Panc1 (cell line): ENCODE measurements around the gene EIF2S3.

Source experiments
- CTCF ChIP-seq: fragments of 450-650 bp; IDR thresholded peaks from 2 replicates; pipeline ENCODE4 v1.5.1; 2017; ENCODE audit warnings: mild to moderate bottlenecking
- POLR2AphosphoS5 ChIP-seq: IDR thresholded peaks from 2 replicates; pipeline ENCODE4 v1.6.1; 2012; ENCODE audit warnings: mild to moderate bottlenecking, low read depth, low read length, moderate library complexity
- SIN3A ChIP-seq: IDR thresholded peaks from 2 replicates; pipeline ENCODE4 v1.6.1; 2012; ENCODE audit warnings: low read depth, mild to moderate bottlenecking, low read length, moderate library complexity, borderline replicate concordance; ENCODE audit not compliant: insufficient read depth
- TCF7L2 ChIP-seq: IDR thresholded peaks from 2 replicates; pipeline ENCODE4 v1.6.1; 2011; ENCODE audit warnings: mild to moderate bottlenecking, low read depth, low read length, inconsistent platforms

GRCh38 chrX:24125028-24125612 is 70.4 kb downstream of the EIF2S3 start:
- TF ChIP-seq CTCF, result no peak
- TF ChIP-seq POLR2AphosphoS5, result no peak
- no peak for TF ChIP-seq SIN3A
- no peak for TF ChIP-seq TCF7L2
